ENCODE data around the gene SCD.
A peak's percentile ranks its signal among the peaks of the same experiment; 100 is the strongest.

Gene SCD

GRCh38 chr10:100340948-100341847 lies 5.8 kb upstream of the SCD start:
- peak; percentile 45 for DNase-seq

- DNase-seq, result peak; percentile 38
Measured at GRCh38 chr10:100341953-100342626, 4.9 kb upstream of the SCD start.

GRCh38 chr10:100342627-100342972 lies 4.4 kb upstream of the SCD start:
- DNase-seq, result no peak

- DNase-seq, result no peak
Measured at GRCh38 chr10:100344241-100344788, 2.7 kb upstream of the SCD start.

GRCh38 chr10:100345570-100346330 lies 1.3 kb upstream of the SCD start:
- DNase-seq, result peak; percentile 28

GRCh38 chr10:100346351-100346764 lies 675 bp upstream of the SCD start:
- peak; percentile 82 for DNase-seq

GRCh38 chr10:100347568-100348195 lies 649 bp downstream of the SCD start:
- no peak for DNase-seq

GRCh38 chr10:100348389-100348927 lies 1.4 kb downstream of the SCD start:
- no peak for DNase-seq

- no peak for DNase-seq
Measured at GRCh38 chr10:100349087-100349486, 2.1 kb downstream of the SCD start.

- DNase-seq, result no peak
Measured at GRCh38 chr10:100349672-100350071, 2.6 kb downstream of the SCD start.

- DNase-seq, result no peak
Measured at GRCh38 chr10:100350914-100351485, 4.0 kb downstream of the SCD start.

- no peak for DNase-seq
Measured at GRCh38 chr10:100353770-100354485, 6.9 kb downstream of the SCD start.

GRCh38 chr10:100355086-100355485 lies 8.1 kb downstream of the SCD start:
- no peak for DNase-seq

GRCh38 chr10:100356067-100357017 lies 9.3 kb downstream of the SCD start:
- no peak for DNase-seq

- no peak for DNase-seq
Measured at GRCh38 chr10:100357059-100357858, 10.2 kb downstream of the SCD start.

- DNase-seq, result no peak
Measured at GRCh38 chr10:100359030-100359432, 12.0 kb downstream of the SCD start.

- DNase-seq, result no peak
Measured at GRCh38 chr10:100359529-100360150, 12.6 kb downstream of the SCD start.

- no peak for DNase-seq
Measured at GRCh38 chr10:100360234-100360633, 13.2 kb downstream of the SCD start.
